NCI-H2029 treated with DMSO at 0.1 percent for 48 hours (cell line): Measurements from ENCODE around the gene CHD1L.
A peak's percentile ranks its signal among the peaks of the same experiment; 100 is the strongest.
"Not testable (repeated sequence)": the region's sequence is repeated elsewhere in the genome, so short reads cannot be mapped to it uniquely, and the experiment has no call there.

Source experiments
- DNase-seq: peaks from one replicate; lab custom pipeline; 2025; lab: John Stamatoyannopoulos, UW

Gene CHD1L

GRCh38 chr1:147242449-147243227 lies at the start of gene CHD1L:
Gene CHD1L, plus strand, starts transcription at chr1:147242684. Its CDS starts 20 bp downstream, at chr1:147242704.
- DNase-seq = peak; percentile 83

DNA sequence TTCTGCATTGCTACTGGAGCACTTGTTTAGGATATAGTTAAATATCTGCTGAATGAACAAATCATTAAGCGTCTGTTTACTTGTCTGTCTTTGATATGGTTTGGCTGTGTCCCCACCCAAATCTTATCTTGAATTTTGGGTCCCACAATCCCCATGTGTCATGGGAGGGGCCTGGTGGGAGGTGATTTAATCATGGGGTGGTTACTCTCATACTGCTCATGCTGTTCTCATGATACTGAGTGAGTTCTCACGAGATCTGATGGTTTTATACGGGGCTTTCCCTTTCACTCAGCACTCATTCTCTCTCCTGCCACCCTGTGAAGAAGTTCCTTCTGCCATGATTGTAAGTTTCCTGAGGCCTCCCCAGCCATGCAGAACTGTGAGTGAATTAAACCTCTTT lies 45.2 kb upstream of the CHD1L start:
- not testable (repeated sequence) for DNase-seq

DNA sequence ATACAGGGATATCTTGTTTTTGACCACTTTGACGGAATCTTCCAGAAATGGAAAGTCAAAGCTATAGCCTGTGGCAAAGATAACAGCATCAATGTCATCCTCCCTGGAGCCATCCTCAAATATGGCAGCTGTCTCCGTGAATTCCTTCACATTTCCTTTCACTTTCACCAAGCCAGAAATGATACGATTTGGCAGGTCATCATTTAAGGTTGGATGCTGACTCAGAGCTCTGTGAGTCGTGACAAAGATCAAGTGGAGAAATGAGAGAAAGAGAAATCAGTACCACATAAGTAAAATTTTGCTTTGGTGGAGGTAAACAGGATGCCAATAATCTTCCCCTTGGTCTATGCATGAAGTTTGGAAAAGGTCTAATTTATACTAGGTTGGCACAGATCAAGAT lies 41.2 kb upstream of the CHD1L start:
- DNase-seq = no peak

DNA sequence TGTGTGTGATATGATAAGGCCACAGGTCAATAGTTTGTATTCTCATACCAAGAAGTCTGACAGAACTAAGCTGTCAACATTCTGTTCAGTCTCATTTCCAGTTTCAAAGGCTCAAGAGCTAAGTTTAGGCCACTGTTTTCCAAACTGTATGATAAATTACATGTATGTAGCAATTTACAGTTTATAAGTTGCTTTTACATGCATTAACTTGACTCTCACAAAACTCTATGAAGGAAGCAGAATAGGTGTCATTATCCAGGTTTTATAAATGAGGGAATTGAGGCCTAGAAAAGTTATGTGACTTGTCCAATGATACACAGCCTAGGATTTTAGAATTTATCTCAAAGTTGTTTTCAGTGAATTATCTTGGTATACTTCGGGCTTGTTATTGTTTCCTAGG lies 40.7 kb upstream of the CHD1L start:
- DNase-seq = no peak

- no peak for DNase-seq
Measured at GRCh38 chr1:147202576-147202975, 39.9 kb upstream of the CHD1L start.

- DNase-seq = no peak
Measured at GRCh38 chr1:147204080-147204479, 38.4 kb upstream of the CHD1L start.

DNA sequence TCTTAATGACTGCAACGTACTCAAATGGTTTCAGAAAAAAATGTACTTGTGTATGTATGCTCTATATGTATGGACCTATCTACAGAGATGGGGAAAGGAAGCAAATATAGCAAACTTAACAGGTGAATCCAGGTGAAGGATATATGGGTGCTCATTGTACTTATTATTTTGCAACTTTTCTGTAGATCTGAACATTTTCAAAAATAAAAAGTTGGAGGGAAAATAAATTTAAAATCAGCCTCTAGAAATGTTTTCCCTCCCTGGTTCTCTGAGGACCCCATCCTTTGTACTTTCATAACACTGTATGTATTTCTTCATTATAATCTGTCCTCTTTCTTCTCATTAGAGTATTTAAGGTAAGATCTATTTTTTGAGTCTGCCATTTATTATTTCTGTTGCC lies 35.3 kb upstream of the CHD1L start:
- DNase-seq = no peak

DNA sequence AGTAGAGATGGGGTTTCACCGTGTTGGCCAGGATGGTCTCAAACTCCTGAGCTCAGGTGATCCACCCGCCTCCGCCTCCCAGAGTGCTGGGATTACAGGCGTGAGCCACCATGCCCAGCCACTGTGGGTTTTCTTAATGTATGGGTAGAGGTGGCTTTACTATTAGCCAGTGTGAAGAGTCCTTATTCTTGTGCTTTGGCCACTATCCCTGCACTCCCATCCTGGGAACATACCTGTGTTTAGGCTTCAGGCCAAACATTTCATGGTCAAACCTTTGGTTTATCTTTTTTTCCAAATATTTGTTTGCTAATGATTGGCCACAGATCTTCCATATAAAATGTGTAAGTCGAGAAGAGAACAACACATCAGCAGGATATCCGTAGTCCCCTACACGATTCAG lies 33.9 kb upstream of the CHD1L start:
- DNase-seq = no peak

GRCh38 chr1:147209825-147210821 lies 32.4 kb upstream of the CHD1L start:
- no peak for DNase-seq

GRCh38 chr1:147210987-147211386 lies 31.5 kb upstream of the CHD1L start:
- DNase-seq = no peak

DNA sequence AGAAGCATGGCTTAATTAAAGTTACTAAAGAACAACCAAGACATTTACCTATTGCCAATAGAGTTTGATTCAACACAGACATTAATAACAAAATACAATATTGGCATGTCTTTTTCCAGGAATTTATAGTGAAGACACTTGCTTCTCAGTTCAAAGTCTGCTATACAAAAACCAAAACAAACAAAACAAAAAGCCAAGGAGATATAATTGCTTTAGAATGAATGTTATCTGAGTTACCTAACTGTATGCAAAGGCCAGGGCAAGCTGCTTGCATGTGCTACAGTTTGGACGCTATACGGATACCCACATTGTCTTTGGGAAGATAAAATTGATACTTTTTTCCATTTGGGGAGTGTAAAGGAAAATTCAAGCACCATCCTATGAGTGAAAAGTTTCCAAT lies 30.9 kb upstream of the CHD1L start:
- no peak for DNase-seq

DNA sequence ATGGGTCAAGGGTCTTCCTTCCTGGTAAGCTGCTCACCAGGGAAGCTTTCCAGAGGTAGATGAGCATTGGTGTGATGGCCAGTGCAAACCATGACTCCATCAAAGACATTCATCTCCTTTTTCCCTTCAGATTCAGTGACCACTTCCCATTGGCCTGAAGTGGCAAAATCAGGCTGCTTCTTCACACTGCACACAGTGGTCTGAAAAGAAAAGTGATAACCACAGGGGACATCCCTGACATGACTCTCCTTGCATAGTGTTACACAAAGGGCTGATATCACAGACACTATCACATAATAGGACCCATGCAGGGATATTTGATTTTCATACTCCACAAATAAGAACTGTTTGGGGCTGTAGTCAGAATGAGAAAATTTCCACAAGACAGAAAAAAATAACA lies 29.2 kb upstream of the CHD1L start:
- no peak for DNase-seq

- no peak for DNase-seq
Measured at GRCh38 chr1:147214325-147214724, 28.2 kb upstream of the CHD1L start.

DNA sequence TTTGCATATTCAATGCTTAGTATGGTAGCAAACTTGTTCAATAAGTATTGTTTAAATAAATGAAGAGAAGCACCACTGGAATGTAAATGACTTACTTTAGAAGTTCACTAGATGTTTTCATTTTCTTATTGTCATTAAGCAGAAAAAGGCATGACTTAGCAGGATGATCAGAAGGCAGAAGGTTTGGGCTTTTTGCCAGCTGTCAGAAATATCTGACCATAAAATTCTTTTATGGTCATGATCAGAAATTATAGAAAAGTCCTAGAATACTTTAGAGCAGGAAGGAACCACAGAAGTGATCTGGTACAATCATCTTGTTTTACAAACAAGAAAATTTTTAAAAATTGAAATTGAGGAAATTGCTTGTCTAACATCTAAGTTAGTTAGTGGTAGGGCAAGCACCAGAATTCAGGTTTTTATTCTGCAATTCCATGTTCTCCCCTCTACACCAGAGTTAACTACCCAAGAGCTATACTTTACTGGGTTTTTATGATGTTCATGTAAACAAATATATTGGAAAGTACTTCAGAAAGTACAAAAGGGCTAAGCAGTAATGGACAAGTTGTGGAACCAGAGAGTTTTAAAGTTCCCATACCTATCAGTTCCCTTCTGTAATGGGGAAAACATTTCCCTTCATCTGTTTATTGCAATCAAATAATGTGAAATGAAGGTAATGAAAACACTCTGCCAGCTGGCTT lies 27.5 kb upstream of the CHD1L start:
- no peak for DNase-seq

DNA sequence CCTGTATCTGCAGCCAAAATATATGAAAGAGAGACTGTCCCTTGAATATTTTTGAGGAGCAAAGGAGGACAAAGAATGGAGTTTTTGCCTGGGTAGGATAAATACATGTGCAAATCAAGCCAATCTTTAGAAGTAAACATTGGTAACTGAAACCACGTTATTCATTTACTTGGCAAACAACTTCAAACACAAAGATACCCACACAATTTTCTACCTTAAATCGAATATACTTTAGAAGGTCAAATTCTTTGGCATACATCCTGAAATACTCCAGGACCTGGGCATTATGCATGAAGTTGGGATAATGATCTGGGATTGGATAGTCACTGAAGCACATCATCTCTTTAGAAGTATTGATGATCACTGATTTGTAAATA lies 27.0 kb upstream of the CHD1L start:
- DNase-seq = no peak

DNA sequence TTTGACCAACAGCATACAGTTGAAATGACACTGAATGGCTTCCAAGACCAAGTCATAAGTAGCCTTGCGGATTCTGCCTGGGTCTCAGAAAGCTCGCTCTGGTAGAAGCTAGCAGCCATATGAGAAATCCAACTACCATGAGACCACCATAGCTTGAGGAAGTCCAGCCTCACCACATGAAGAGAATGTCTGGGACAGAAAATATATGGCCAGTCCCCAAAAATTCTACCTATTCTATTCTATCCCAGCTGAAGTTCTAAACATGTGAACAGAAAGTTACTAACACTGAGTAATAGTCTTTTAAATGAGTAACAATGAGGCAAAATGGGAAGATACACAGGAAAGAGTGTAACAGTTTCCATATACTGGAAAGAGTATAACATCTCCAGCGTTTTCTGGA lies 26.4 kb upstream of the CHD1L start:
- no peak for DNase-seq

DNA sequence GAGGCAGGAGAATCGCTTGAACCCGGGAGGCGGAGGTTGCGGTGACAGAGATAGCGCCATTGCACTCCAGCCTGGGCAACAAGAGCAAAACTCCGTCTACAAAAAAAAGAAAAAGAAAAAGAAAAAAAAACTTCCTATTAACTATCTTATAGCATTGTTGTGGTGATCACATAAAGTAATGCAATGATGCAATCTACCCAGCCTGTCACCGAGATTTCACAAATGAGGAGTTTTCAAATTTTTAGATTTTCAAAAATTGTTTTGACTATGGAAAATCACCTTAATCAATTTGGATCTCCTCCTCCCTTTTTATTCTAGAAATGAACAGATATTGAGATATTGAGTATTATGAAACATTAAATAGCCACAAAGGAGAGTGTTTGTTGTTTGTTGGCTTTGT lies 25.3 kb upstream of the CHD1L start:
- DNase-seq = no peak

DNA sequence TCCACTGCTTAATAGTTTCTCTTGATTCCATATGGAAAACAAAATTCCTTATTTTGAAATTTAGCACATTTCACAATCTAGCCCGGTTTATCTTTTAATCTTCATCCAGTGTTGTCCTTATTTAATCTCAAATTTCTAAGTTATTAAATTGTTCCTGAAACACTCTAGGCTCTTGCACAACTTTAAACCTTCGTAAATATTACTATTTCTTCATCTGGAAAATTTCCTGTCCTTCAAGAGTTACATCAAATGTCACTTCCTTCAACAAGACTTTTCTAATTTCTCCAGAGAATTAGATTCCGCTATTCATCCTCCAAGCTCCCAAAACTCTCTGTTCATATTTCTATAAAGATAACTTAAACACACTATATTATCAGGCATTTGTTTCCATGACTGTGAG lies 23.9 kb upstream of the CHD1L start:
- no peak for DNase-seq

- no peak for DNase-seq
Measured at GRCh38 chr1:147223740-147224615, 18.5 kb upstream of the CHD1L start.

GRCh38 chr1:147225193-147225730 lies 17.2 kb upstream of the CHD1L start, which contains the start of gene FMO5:
Gene FMO5, minus strand, starts transcription at chr1:147225339. Its CDS starts 310 bp downstream, at chr1:147225029.
- DNase-seq = peak; percentile 36

DNA sequence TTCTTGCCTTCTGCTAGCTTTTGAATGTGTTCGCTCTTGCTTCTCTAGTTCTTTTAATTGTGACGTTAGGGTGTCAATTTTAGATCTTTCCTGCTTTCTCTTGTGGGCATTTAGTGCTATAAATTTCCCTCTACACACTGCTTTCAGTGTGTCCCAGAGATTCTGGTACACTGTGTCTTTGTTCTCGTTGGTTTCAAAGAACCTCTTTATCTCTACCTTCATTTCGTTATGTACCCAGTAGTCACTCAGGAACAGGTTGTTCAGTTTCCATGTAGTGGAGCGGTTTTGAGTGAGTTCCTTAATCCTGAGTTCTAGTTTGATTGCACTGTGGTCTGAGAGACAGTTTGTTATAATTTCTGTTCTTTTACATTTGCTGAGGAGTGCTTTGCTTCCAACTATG lies 11.5 kb upstream of the CHD1L start:
- DNase-seq = not testable (repeated sequence)
